Ishikawa (cell line): Measurements from ENCODE around the gene CNTNAP2.

Experiments
- CEBPB ChIP-seq: IDR thresholded peaks from 2 replicates; pipeline ENCODE4 v1.6.1; 2012
- EP300 ChIP-seq: IDR thresholded peaks from 2 replicates; pipeline ENCODE4 v1.6.1; 2012; ENCODE audit warnings: borderline replicate concordance
- FOXM1 ChIP-seq: IDR thresholded peaks from 2 replicates; pipeline ENCODE4 v1.6.1; 2012; ENCODE audit warnings: low read depth, borderline replicate concordance
- ZBTB7A ChIP-seq: IDR thresholded peaks from 2 replicates; pipeline ENCODE4 v1.6.1; 2012; ENCODE audit warnings: low read depth

DNA sequence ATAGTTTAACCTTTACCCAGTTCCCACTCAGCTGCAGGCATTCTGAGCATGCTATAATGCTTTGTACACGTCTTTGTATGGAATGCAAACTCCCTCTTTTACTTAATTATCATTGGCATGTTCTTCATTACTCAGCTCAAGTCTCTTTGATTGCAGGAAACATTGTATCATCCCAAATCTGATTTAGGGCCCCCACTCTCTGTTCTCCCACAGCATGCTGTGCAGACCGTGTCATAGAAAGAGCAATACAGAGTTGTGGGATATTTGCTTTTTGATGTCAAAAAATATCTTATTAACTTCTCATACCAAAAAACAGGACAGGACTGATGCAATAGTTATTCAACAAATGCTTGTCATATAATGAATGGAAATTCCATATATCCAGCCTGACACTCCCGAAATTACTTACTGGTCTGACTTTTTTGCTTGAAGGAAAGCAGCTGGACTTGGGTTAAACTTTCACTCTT lies 1392.5 kb downstream of the CNTNAP2 start:
- no peak for TF ChIP-seq FOXM1
- no peak for TF ChIP-seq CEBPB
- no peak for TF ChIP-seq EP300
- TF ChIP-seq ZBTB7A = no peak
